22Rv1 (cell line): Measurements from ENCODE around the gene RSPH1.

ENCODE experiments used
- ZFX ChIP-seq: fragments of 450-650 bp; IDR thresholded peaks from 2 replicates; pipeline ENCODE4 v1.6.1; 2017; ENCODE audit warnings: antibody characterized with exemption, borderline replicate concordance
- TF ChIP-seq, protein P1 (sequence below): fragments of 450-650 bp; IDR thresholded peaks from 2 replicates; pipeline ENCODE4 v1.5.1; 2017; ENCODE audit warnings: mild to moderate bottlenecking

DNA sequence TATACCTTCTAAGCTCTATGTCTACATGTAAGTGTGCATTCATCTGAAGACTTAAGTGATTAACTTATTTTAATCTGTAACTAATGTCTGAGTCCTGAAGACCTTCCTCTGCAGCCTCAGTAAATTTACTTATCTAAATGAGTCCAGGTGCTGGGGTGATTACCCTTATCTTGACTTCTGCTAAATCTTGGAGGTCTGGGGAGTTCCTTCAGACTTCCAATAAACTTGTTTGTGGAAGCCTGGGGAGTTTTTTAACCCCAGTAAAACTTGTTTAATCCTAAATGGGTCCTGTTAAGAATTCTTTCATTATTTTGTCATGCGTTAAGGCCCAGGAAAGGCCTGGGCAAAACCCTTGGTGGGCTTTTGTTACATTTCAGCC is 37.0 kb downstream of the RSPH1 start:
- TF ChIP-seq, protein P1, sequence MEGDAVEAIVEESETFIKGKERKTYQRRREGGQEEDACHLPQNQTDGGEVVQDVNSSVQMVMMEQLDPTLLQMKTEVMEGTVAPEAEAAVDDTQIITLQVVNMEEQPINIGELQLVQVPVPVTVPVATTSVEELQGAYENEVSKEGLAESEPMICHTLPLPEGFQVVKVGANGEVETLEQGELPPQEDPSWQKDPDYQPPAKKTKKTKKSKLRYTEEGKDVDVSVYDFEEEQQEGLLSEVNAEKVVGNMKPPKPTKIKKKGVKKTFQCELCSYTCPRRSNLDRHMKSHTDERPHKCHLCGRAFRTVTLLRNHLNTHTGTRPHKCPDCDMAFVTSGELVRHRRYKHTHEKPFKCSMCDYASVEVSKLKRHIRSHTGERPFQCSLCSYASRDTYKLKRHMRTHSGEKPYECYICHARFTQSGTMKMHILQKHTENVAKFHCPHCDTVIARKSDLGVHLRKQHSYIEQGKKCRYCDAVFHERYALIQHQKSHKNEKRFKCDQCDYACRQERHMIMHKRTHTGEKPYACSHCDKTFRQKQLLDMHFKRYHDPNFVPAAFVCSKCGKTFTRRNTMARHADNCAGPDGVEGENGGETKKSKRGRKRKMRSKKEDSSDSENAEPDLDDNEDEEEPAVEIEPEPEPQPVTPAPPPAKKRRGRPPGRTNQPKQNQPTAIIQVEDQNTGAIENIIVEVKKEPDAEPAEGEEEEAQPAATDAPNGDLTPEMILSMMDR: no peak
- TF ChIP-seq ZFX: no peak
